HG02884 (cell line): ENCODE measurements around the gene CACNA2D1.

Source experiments
- ATAC-seq: cut with Tn5 transposase; IDR thresholded peaks from one replicate; pipeline ENCODE4 v1.9.1; 2021; ENCODE audit warnings: mild to moderate bottlenecking, moderate library complexity; ENCODE audit not compliant: unreplicated experiment

CACNA2D1 gene

GRCh38 chr7:82010416-82010815, 433.2 kb downstream of the CACNA2D1 start:
- no peak for ATAC-seq

GRCh38 chr7:82007315-82007714, 436.3 kb downstream of the CACNA2D1 start:
- ATAC-seq = no peak

GRCh38 chr7:82005056-82005455, 438.5 kb downstream of the CACNA2D1 start:
- no peak for ATAC-seq

- no peak for ATAC-seq
Measured at GRCh38 chr7:81993186-81993585, 450.4 kb downstream of the CACNA2D1 start.

GRCh38 chr7:81990395-81990794, 453.2 kb downstream of the CACNA2D1 start:
- no peak for ATAC-seq

- no peak for ATAC-seq
Measured at GRCh38 chr7:81986723-81987470, 456.7 kb downstream of the CACNA2D1 start.

- ATAC-seq = no peak
Measured at GRCh38 chr7:81983406-81983805, 460.2 kb downstream of the CACNA2D1 start.

- no peak for ATAC-seq
Measured at GRCh38 chr7:81973117-81973516, 470.5 kb downstream of the CACNA2D1 start.

- no peak for ATAC-seq
Measured at GRCh38 chr7:81960026-81960425, 483.6 kb downstream of the CACNA2D1 start.

GRCh38 chr7:81957517-81957916, 486.1 kb downstream of the CACNA2D1 start:
- ATAC-seq = no peak

GRCh38 chr7:81956520-81956919, 487.1 kb downstream of the CACNA2D1 start:
- peak; percentile 71 for ATAC-seq

GRCh38 chr7:81949306-81949705, 494.3 kb downstream of the CACNA2D1 start:
- no peak for ATAC-seq

GRCh38 chr7:81944058-81944457, 499.5 kb downstream of the CACNA2D1 start:
- no peak for ATAC-seq

- no peak for ATAC-seq
Measured at GRCh38 chr7:81937091-81937490, 506.5 kb downstream of the CACNA2D1 start.

GRCh38 chr7:81934596-81935301, 508.8 kb downstream of the CACNA2D1 start:
- ATAC-seq = no peak

GRCh38 chr7:81932936-81933335, 510.6 kb downstream of the CACNA2D1 start:
- no peak for ATAC-seq

- ATAC-seq = no peak
Measured at GRCh38 chr7:81929386-81929785, 514.2 kb downstream of the CACNA2D1 start.

- no peak for ATAC-seq
Measured at GRCh38 chr7:81926154-81926553, 517.4 kb downstream of the CACNA2D1 start.

- peak; percentile 83 for ATAC-seq
Measured at GRCh38 chr7:81925530-81925929, 518.0 kb downstream of the CACNA2D1 start.

- ATAC-seq = peak; percentile 53
Measured at GRCh38 chr7:81924494-81924893, 519.1 kb downstream of the CACNA2D1 start.

GRCh38 chr7:81919494-81919893, 524.1 kb downstream of the CACNA2D1 start:
- no peak for ATAC-seq

GRCh38 chr7:81908220-81908619, 535.4 kb downstream of the CACNA2D1 start:
- ATAC-seq = no peak
